HepG2 (cell line): Measurements from ENCODE around the gene MIDN. TPM values are rescaled to one million over a fixed set of nuclear protein-coding genes. Genes with fewer than 3 reads are reported as not detected.

ENCODE experiments used
- BCL6 ChIP-seq: IDR thresholded peaks from 2 replicates; pipeline ENCODE4 v1.6.1; 2016; ENCODE audit warnings: missing genetic modification reagents, missing compliant biosample characterization
- ELF4 ChIP-seq: sonication (generic); formaldehyde crosslinking; IDR thresholded peaks from 2 replicates; pipeline ENCODE4 v1.5.0; 2020; ENCODE audit warnings: missing genetic modification reagents, mild to moderate bottlenecking, moderate library complexity, borderline replicate concordance
- HHEX ChIP-seq: IDR thresholded peaks from 2 replicates; pipeline ENCODE4 v1.6.1; 2016; ENCODE audit warnings: control low read depth
- KLF13 ChIP-seq: sonication (generic); formaldehyde crosslinking; IDR thresholded peaks from 2 replicates; pipeline ENCODE4 v1.4.0; 2020; ENCODE audit warnings: mild to moderate bottlenecking, missing genetic modification reagents
- MTF2 ChIP-seq: sonication (generic); formaldehyde crosslinking; IDR thresholded peaks from 2 replicates; pipeline ENCODE4 v1.5.0; 2020; ENCODE audit warnings: missing genetic modification reagents, borderline replicate concordance
- MZF1 ChIP-seq: sonication (generic); formaldehyde crosslinking; IDR thresholded peaks from 2 replicates; pipeline ENCODE4 v1.8.1; 2023; ENCODE audit warnings: mild to moderate bottlenecking, missing genetic modification reagents, borderline replicate concordance
- NFE2L1 ChIP-seq: sonication (generic); formaldehyde crosslinking; IDR thresholded peaks from 2 replicates; pipeline ENCODE4 v1.4.0; 2020; ENCODE audit warnings: missing genetic modification reagents, mild to moderate bottlenecking, borderline replicate concordance
- NFRKB ChIP-seq: fragments of 450-650 bp; IDR thresholded peaks from 2 replicates; pipeline ENCODE4 v1.6.1; 2017
- POLR2AphosphoS2 ChIP-seq: IDR thresholded peaks from 2 replicates; pipeline ENCODE4 v1.6.1; 2011; ENCODE audit warnings: low read depth, low read length, improper control_type of control experiment
- PREB ChIP-seq: sonication (generic); formaldehyde crosslinking; IDR thresholded peaks from 2 replicates; pipeline ENCODE4 v1.4.0; 2020; ENCODE audit warnings: missing genetic modification reagents
- RAD51 ChIP-seq: fragments of 450-650 bp; IDR thresholded peaks from 2 replicates; pipeline ENCODE4 v1.6.1; 2016; ENCODE audit warnings: borderline replicate concordance
- RFX1 ChIP-seq: fragments of 450-650 bp; IDR thresholded peaks from 2 replicates; pipeline ENCODE4 v1.6.1; 2017
- SATB2 ChIP-seq: sonication (generic); formaldehyde crosslinking; IDR thresholded peaks from 2 replicates; pipeline ENCODE4 v1.5.0; 2020; ENCODE audit warnings: missing genetic modification reagents
- SIN3B ChIP-seq: fragments of 150-350 bp; IDR thresholded peaks from 2 replicates; pipeline ENCODE4 v1.6.1; 2014; ENCODE audit warnings: low read length
- TFAP4 ChIP-seq: sonication (generic); IDR thresholded peaks from 2 replicates; pipeline ENCODE4 v1.6.1; 2016; ENCODE audit warnings: low read depth, borderline replicate concordance
- ZNF124 ChIP-seq: sonication (generic); formaldehyde crosslinking; IDR thresholded peaks from 2 replicates; pipeline ENCODE4 v1.4.0; 2020; ENCODE audit warnings: missing genetic modification reagents
- ZNF414 ChIP-seq: sonication (generic); formaldehyde crosslinking; IDR thresholded peaks from 2 replicates; pipeline ENCODE4 v1.5.0; 2020; ENCODE audit warnings: missing genetic modification reagents
- ZNF552 ChIP-seq: sonication (generic); formaldehyde crosslinking; IDR thresholded peaks from 2 replicates; pipeline ENCODE4 v1.9.0; 2022; ENCODE audit warnings: missing genetic modification reagents, mild to moderate bottlenecking, borderline replicate concordance
- polyA plus RNA-seq, 8 experiments: library from polyadenylated mRNA; depleted of rRNA in 3 of 8; stranded (reverse) in 7 of 8; unstranded in 1 of 8; fragments of >200 nt; fragmentation: Illumina TruSeq in 4 of 8; extraction: Trizol in 4 of 8; gene quantifications; 2 replicates each; pipeline versions ENCODE4 v1.2.1 to v1.2.3, GENCODE V29; 2011 to 2016; ENCODE audit warnings: low read depth in 4 of 8, missing spikeins in 1 of 8, mixed read lengths in 1 of 8; ENCODE audit not compliant: insufficient read depth in 1 of 8
- total RNA-seq, 5 experiments: library from RNA; depleted of rRNA; stranded (reverse); fragments of >200 nt; fragmentation: Illumina TruSeq; extraction: Trizol; gene quantifications; 2 replicates each; pipeline ENCODE4 v1.2.3, GENCODE V29; 2016; ENCODE audit warnings: low read depth in 1 of 5
- TF ChIP-seq, protein P1 (sequence below): IDR thresholded peaks from 2 replicates; pipeline ENCODE4 v1.6.1; 2016; ENCODE audit warnings: low read depth
- TF ChIP-seq, protein P2 (sequence below): sonication (generic); formaldehyde crosslinking; IDR thresholded peaks from 2 replicates; pipeline ENCODE4 v1.5.0; 2020; ENCODE audit warnings: missing genetic modification reagents
- TF ChIP-seq, protein P3 (sequence below): sonication (generic); formaldehyde crosslinking; IDR thresholded peaks from 2 replicates; pipeline ENCODE4 v1.9.0; 2021; ENCODE audit warnings: missing genetic modification reagents, mild to moderate bottlenecking, borderline replicate concordance
- TF ChIP-seq, protein P4 (sequence below): sonication (generic); formaldehyde crosslinking; IDR thresholded peaks from 2 replicates; pipeline ENCODE4 v1.5.0; 2020; ENCODE audit warnings: missing genetic modification reagents, mild to moderate bottlenecking, borderline replicate concordance

MIDN gene
- total and polyA plus RNA-seq, 2 of the 13 experiments (the other 11 are each of a cell fraction or from before 2014, with no cell fraction given), result 8.4 to 18.0 TPM

DNA sequence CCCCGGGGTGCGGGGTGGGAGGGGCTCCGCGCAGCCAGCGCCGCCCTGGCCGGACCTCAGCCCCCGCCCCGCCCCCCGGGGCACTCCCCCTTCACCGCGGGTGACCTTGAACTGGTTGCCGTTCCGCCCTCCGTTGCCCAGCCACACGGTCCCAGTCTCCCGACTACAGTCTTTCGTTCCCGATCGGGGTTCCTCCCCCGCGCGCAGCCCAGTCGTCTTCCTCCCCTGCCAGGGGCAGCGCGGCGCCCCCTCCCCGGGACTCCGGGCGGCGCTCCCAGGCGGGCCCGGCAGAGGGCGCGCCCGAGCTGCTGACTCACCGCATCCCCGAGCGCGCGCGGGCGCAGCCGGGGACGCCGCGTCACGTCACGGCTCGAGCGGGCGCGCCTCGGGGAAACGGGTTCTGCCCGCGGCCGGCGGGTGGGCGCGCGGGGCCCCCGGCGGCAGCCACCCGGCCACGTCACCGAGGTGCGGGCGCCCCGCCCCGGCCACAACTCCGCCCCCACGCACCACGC, 459 bp downstream of the MIDN start (continued):
- TF ChIP-seq TFAP4 (no peak), NFRKB (no peak), SIN3B (no peak), PREB (CRISPR knock-in tag) (no peak), ELF4 (CRISPR knock-in tag) (no peak), ZNF414 (CRISPR knock-in tag) (peak; percentile 38; the same call in 1 of the 2 replicates), KLF13 (no peak), MTF2 (CRISPR knock-in tag) (no peak), HHEX (CRISPR knock-in tag) (no peak), ZNF124 (CRISPR knock-in tag) (no peak; the same call in 1 of the 2 replicates), BCL6 (CRISPR knock-in tag) (no peak), MZF1 (CRISPR knock-in tag) (no peak), RFX1 (no peak), POLR2AphosphoS2 (0 out of 2 replicates have a peak, but pooled peaks have one; percentile 71), ZNF552 (CRISPR knock-in tag) (no peak), RAD51 (no peak), SATB2 (no peak), NFE2L1 (CRISPR knock-in tag) (no peak)
- TF ChIP-seq, protein P1, sequence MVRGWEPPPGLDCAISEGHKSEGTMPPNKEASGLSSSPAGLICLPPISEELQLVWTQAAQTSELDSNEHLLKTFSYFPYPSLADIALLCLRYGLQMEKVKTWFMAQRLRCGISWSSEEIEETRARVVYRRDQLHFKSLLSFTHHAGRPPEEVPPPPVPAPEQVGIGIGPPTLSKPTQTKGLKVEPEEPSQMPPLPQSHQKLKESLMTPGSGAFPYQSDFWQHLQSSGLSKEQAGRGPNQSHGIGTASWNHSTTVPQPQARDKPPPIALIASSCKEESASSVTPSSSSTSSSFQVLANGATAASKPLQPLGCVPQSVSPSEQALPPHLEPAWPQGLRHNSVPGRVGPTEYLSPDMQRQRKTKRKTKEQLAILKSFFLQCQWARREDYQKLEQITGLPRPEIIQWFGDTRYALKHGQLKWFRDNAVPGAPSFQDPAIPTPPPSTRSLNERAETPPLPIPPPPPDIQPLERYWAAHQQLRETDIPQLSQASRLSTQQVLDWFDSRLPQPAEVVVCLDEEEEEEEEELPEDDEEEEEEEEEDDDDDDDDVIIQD (CRISPR knock-in tag), result no peak
- TF ChIP-seq, protein P2, sequence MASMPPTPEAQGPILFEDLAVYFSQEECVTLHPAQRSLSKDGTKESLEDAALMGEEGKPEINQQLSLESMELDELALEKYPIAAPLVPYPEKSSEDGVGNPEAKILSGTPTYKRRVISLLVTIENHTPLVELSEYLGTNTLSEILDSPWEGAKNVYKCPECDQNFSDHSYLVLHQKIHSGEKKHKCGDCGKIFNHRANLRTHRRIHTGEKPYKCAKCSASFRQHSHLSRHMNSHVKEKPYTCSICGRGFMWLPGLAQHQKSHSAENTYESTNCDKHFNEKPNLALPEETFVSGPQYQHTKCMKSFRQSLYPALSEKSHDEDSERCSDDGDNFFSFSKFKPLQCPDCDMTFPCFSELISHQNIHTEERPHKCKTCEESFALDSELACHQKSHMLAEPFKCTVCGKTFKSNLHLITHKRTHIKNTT (CRISPR knock-in tag), result no peak
- TF ChIP-seq, protein P3, sequence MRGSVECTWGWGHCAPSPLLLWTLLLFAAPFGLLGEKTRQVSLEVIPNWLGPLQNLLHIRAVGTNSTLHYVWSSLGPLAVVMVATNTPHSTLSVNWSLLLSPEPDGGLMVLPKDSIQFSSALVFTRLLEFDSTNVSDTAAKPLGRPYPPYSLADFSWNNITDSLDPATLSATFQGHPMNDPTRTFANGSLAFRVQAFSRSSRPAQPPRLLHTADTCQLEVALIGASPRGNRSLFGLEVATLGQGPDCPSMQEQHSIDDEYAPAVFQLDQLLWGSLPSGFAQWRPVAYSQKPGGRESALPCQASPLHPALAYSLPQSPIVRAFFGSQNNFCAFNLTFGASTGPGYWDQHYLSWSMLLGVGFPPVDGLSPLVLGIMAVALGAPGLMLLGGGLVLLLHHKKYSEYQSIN, result no peak
- TF ChIP-seq, protein P4, sequence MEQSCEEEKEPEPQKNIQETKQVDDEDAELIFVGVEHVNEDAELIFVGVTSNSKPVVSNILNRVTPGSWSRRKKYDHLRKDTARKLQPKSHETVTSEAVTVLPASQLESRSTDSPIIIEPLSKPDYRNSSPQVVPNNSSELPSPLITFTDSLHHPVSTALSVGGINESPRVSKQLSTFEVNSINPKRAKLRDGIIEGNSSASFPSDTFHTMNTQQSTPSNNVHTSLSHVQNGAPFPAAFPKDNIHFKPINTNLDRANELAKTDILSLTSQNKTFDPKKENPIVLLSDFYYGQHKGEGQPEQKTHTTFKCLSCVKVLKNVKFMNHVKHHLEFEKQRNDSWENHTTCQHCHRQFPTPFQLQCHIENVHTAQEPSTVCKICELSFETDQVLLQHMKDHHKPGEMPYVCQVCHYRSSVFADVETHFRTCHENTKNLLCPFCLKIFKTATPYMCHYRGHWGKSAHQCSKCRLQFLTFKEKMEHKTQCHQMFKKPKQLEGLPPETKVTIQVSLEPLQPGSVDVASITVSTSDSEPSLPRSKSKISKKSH (CRISPR knock-in tag), result 0 out of 2 replicates have a peak, but pooled peaks have one; percentile 11
